ENCODE measurements around the gene NPAS4.

GRCh38 chr11:66420671-66421476, at the start of gene NPAS4:
- no peak for TF ChIP-seq CTCF (IDR thresholded peaks at IDR 0.05; ENCODE audit: low read depth, low read length, poor library complexity, severe bottlenecking)
- TF ChIP-seq EZH2phosphoT487 (IDR thresholded peaks at IDR 0.05; ENCODE audit: borderline replicate concordance, low read length): no peak
